Activated naive CD4-positive, alpha-beta T cell treated with anti-CD3 and anti-CD28 coated beads for 36 hours (primary cell): ENCODE results near the gene MED12L. TPM values are rescaled to one million over a fixed set of nuclear protein-coding genes. Genes with fewer than 3 reads are reported as not detected.
"Not testable (repeated sequence)": the region's sequence is repeated elsewhere in the genome, so short reads cannot be mapped to it uniquely, and the experiment has no call there.

ENCODE experiments used
- CTCF ChIA-PET: fragments of 350-600 bp; sonication (Branson Sonifier 250); formaldehyde crosslinking; loops from one replicate; lab custom pipeline; 2021; ENCODE audit warnings: antibody characterized with exemption; lab: Charles Lee
- DNase-seq: peaks from one replicate; pipeline ENCODE4 v3.0.0-alpha.2; 2020
- H3K27ac Mint-ChIP-seq: one replicate; pipeline ENCODE4 v1.8.0; 2021; ENCODE audit warnings: mild to moderate bottlenecking, mixed read lengths
- H3K27me3 Mint-ChIP-seq: one replicate; pipeline ENCODE4 v1.8.0; 2021; ENCODE audit warnings: low read depth, mixed read lengths
- H3K36me3 Mint-ChIP-seq: one replicate; pipeline ENCODE4 v1.8.0; 2021; ENCODE audit warnings: low read depth, mixed read lengths
- H3K4me1 Mint-ChIP-seq: one replicate; pipeline ENCODE4 v1.8.0; 2021; ENCODE audit warnings: low read depth, mixed read lengths
- H3K4me3 Mint-ChIP-seq: one replicate; pipeline ENCODE4 v1.8.0; 2021; ENCODE audit warnings: mild to moderate bottlenecking, moderate library complexity, mixed read lengths
- H3K9me3 Mint-ChIP-seq: one replicate; pipeline ENCODE4 v1.8.0; 2021; ENCODE audit warnings: mixed read lengths
- intact Hi-C: fragments of 100-400 bp; cut with micrococcal nuclease; formaldehyde crosslinking; loops from one replicate; pipeline ENCODE4 v1.15.1; 2023
- total RNA-seq, 2 experiments: library from RNA; stranded (reverse); gene quantifications; one replicate each; pipeline ENCODE4 v1.2.3, GENCODE V29; 2021

The MED12L gene
- total RNA-seq, 2 experiments from 2014 or later = 1.4 to 2.0 TPM

GRCh38 chr3:151234825-151235224 lies 149.4 kb downstream of the MED12L start:
- Mint-ChIP-seq H3K27me3 (no peaks in the 10 kb centered on the region), H3K27ac (no peak overlapping the region), H3K36me3 (no peaks in the 10 kb centered on the region), H3K4me3 (no peak overlapping the region), H3K9me3 (no peaks in the 10 kb centered on the region), H3K4me1 (peaks cover 19% of the 10 kb centered on the region)
- intact Hi-C loops = no loop called here
- CTCF ChIA-PET = interaction anchor here (0.5 to 2.0 kb wide), 10 partner anchors 18 to 799 kb away, joined by 3 to 6 read pairs (median 3); no protein-coding TSS in a partner anchor
- no peak for DNase-seq

- H3K4me1 Mint-ChIP-seq = peaks cover 6% of the 10 kb centered on the region
- no peaks in the 10 kb centered on the region for H3K27me3 Mint-ChIP-seq
- H3K36me3 Mint-ChIP-seq = no peaks in the 10 kb centered on the region
- H3K27ac Mint-ChIP-seq = no peak overlapping the region
- H3K9me3 Mint-ChIP-seq = no peaks in the 10 kb centered on the region
- intact Hi-C loops = no loop called here
- CTCF ChIA-PET = interaction anchor here (1.0 kb wide), 2 partner anchors 46 to 92 kb away, joined by 3 read pairs; no protein-coding TSS in a partner anchor
- H3K4me3 Mint-ChIP-seq = no peak overlapping the region
- no peak for DNase-seq
These were observed 150.9 kb downstream of the MED12L start for GRCh38 chr3:151236316-151236715.

- H3K4me3 Mint-ChIP-seq = no peak overlapping the region
- intact Hi-C loops = no loop called here
- H3K27ac Mint-ChIP-seq = no peak overlapping the region
- peaks cover 2% of the 10 kb centered on the region for H3K4me1 Mint-ChIP-seq
- no peaks in the 10 kb centered on the region for H3K9me3 Mint-ChIP-seq
- H3K27me3 Mint-ChIP-seq = no peaks in the 10 kb centered on the region
- H3K36me3 Mint-ChIP-seq = no peaks in the 10 kb centered on the region
- CTCF ChIA-PET = interaction anchor here (1.0 kb wide), 1 partner anchor 45 kb away, joined by 3 read pairs; no protein-coding TSS in a partner anchor
- no peak for DNase-seq
These were observed 151.3 kb downstream of the MED12L start for GRCh38 chr3:151236736-151237135.

- H3K27me3 Mint-ChIP-seq, CTCF ChIA-PET, intact Hi-C loops, H3K9me3 Mint-ChIP-seq, DNase-seq, H3K4me1 Mint-ChIP-seq, H3K4me3 Mint-ChIP-seq, H3K36me3 Mint-ChIP-seq, H3K27ac Mint-ChIP-seq: not testable (repeated sequence)
These were observed 156.5 kb downstream of the MED12L start for GRCh38 chr3:151242006-151242405.

GRCh38 chr3:151248772-151249337 lies 163.4 kb downstream of the MED12L start:
- Mint-ChIP-seq H3K27me3 (no peaks in the 10 kb centered on the region), H3K4me3 (no peak overlapping the region), H3K27ac (no peak overlapping the region), H3K9me3 (no peaks in the 10 kb centered on the region), H3K4me1 (no peaks in the 10 kb centered on the region), H3K36me3 (no peaks in the 10 kb centered on the region)
- intact Hi-C loops = no loop called here
- CTCF ChIA-PET = interaction anchor here (1.0 kb wide), 1 partner anchor 81 kb away, joined by 3 read pairs; no protein-coding TSS in a partner anchor
- DNase-seq = no peak

GRCh38 chr3:151256749-151257148 lies 171.3 kb downstream of the MED12L start:
- DNase-seq = no peak
- Mint-ChIP-seq H3K27ac (no peak overlapping the region), H3K36me3 (no peaks in the 10 kb centered on the region), H3K9me3 (no peaks in the 10 kb centered on the region), H3K4me1 (no peaks in the 10 kb centered on the region), H3K27me3 (no peaks in the 10 kb centered on the region), H3K4me3 (no peak overlapping the region)
- intact Hi-C loops = no loop called here
- CTCF ChIA-PET = interaction anchor here (1.1 to 1.5 kb wide), 5 partner anchors 12 to 28 kb away, joined by 3 to 5 read pairs (median 4); no protein-coding TSS in a partner anchor

GRCh38 chr3:151259664-151260063 lies 174.2 kb downstream of the MED12L start:
- H3K27ac Mint-ChIP-seq = no peak overlapping the region
- no peaks in the 10 kb centered on the region for H3K27me3 Mint-ChIP-seq
- H3K4me1 Mint-ChIP-seq = no peaks in the 10 kb centered on the region
- CTCF ChIA-PET = interaction anchor here (0.8 kb wide), 2 partner anchors 20 to 23 kb away, joined by 3 read pairs; no protein-coding TSS in a partner anchor
- H3K36me3 Mint-ChIP-seq = no peaks in the 10 kb centered on the region
- intact Hi-C loops = no loop called here
- no peak for DNase-seq
- no peaks in the 10 kb centered on the region for H3K9me3 Mint-ChIP-seq
- H3K4me3 Mint-ChIP-seq = no peak overlapping the region

GRCh38 chr3:151262871-151263525 lies 177.5 kb downstream of the MED12L start:
- Mint-ChIP-seq H3K36me3 (no peaks in the 10 kb centered on the region), H3K27me3 (no peaks in the 10 kb centered on the region), H3K9me3 (no peaks in the 10 kb centered on the region), H3K4me3 (no peak overlapping the region), H3K27ac (no peak overlapping the region), H3K4me1 (no peaks in the 10 kb centered on the region)
- intact Hi-C loops = no loop called here
- CTCF ChIA-PET = interaction anchor here (0.6 to 1.2 kb wide), 4 partner anchors 19 to 107 kb away, joined by 3 to 6 read pairs (median 3); no protein-coding TSS in a partner anchor
- no peak for DNase-seq

- CTCF ChIA-PET = interaction anchor here (0.5 kb wide), 1 partner anchor 63 kb away, joined by 3 read pairs; no protein-coding TSS in a partner anchor
- intact Hi-C loops = no loop called here
- Mint-ChIP-seq H3K4me1 (peaks cover 11% of the 10 kb centered on the region), H3K36me3 (no peaks in the 10 kb centered on the region), H3K27me3 (no peaks in the 10 kb centered on the region), H3K27ac (no peak overlapping the region), H3K9me3 (no peaks in the 10 kb centered on the region), H3K4me3 (no peak overlapping the region)
- DNase-seq = no peak
These were observed 179.1 kb downstream of the MED12L start for GRCh38 chr3:151264605-151265004.

- Mint-ChIP-seq H3K27ac (no peak overlapping the region), H3K4me1 (peaks cover 15% of the 10 kb centered on the region), H3K36me3 (no peaks in the 10 kb centered on the region), H3K4me3 (no peak overlapping the region), H3K27me3 (no peaks in the 10 kb centered on the region), H3K9me3 (no peaks in the 10 kb centered on the region)
- CTCF ChIA-PET = interaction anchor here (0.5 kb wide), 1 partner anchor 63 kb away, joined by 3 read pairs; no protein-coding TSS in a partner anchor
- intact Hi-C loops = no loop called here
- DNase-seq = no peak
These were observed 179.7 kb downstream of the MED12L start for GRCh38 chr3:151265166-151265565.

GRCh38 chr3:151265866-151266265 lies 180.4 kb downstream of the MED12L start:
- peaks cover 17% of the 10 kb centered on the region for H3K4me1 Mint-ChIP-seq
- H3K27ac Mint-ChIP-seq = no peak overlapping the region
- H3K36me3 Mint-ChIP-seq = no peaks in the 10 kb centered on the region
- H3K4me3 Mint-ChIP-seq = no peak overlapping the region
- H3K27me3 Mint-ChIP-seq = no peaks in the 10 kb centered on the region
- CTCF ChIA-PET = interaction anchor here (3.8 kb wide), 1 partner anchor 99 kb away, joined by 20 read pairs; no protein-coding TSS in a partner anchor
- H3K9me3 Mint-ChIP-seq = no peaks in the 10 kb centered on the region
- DNase-seq = no peak
- intact Hi-C loops = no loop called here

- intact Hi-C loops = no loop called here
- DNase-seq = no peak
- Mint-ChIP-seq H3K9me3 (no peaks in the 10 kb centered on the region), H3K4me3 (no peak overlapping the region), H3K36me3 (no peaks in the 10 kb centered on the region), H3K4me1 (peaks cover 17% of the 10 kb centered on the region), H3K27ac (no peak overlapping the region), H3K27me3 (no peaks in the 10 kb centered on the region)
- CTCF ChIA-PET = interaction anchor here (0.6 to 3.8 kb wide), 5 partner anchors 12 to 104 kb away, joined by 3 to 24 read pairs (median 11); partner anchors contain the start of gene P2RY14
These were observed 181.6 kb downstream of the MED12L start for GRCh38 chr3:151267066-151267465.
